ENCODE results near the gene CNN2. TPM values are rescaled to one million over a fixed set of nuclear protein-coding genes. Genes with fewer than 3 reads are reported as not detected.

Gene CNN2
- total and polyA plus RNA-seq, 9 of the 15 experiments (the other 6 are each of a cell fraction or from before 2014, with no cell fraction given) = 12.1 to 174 (median 52.7) TPM

DNA sequence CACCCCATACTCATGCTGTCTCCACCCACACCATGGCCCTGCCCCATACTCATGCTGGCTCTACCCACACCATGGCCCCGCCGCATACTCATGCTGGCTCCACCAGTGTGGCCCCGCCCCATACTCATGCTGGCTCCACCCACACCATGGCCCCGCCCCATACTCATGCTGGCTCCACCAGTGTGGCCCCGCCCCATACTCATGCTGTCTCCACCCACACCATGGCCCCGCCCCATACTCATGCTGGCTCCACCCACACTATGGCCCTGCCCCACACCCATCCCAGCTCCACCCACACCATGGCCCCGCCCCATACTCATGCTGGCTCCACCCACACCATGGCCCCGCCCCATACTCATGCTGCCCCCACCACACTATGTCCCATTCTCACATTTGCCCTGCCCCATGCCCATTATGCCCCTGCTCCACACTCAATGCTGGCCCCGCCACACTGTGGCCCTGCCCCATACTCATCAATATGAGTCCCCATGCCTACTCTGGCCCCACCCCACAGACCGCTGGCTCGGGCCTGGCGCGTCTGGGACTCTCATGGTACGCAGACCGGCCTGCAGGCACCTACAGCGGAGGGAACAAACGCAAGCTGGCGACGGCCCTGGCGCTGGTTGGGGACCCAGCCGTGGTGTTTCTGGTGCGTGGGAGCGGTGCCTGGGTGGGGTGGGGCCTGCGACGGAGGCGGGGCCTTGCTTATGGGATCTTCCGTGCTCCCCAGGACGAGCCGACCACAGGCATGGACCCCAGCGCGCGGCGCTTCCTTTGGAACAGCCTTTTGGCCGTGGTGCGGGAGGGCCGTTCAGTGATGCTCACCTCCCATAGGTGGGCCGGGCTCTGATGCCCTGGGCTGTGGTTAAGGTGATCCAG lies 36.9 kb downstream of the CNN2 start (continued):
- no peak for TF ChIP-seq TEAD2 (tag; IDR thresholded peaks at IDR 0.05)
- 0 out of 2 replicates have a peak, but pooled peaks have one; percentile 68 for TF ChIP-seq CBFB (CRISPR knock-in tag; IDR thresholded peaks at IDR 0.05)
- TF ChIP-seq ZFP30 (CRISPR knock-in tag; IDR thresholded peaks at IDR 0.05; ENCODE audit: borderline replicate concordance) = no peak
- TF ChIP-seq JUND (IDR thresholded peaks at IDR 0.05; ENCODE audit: borderline replicate concordance, low read depth, low read length) = 0 out of 2 replicates have a peak, but pooled peaks have one; percentile 5
- TF ChIP-seq JUND (tag; IDR thresholded peaks at IDR 0.05; ENCODE audit: borderline replicate concordance, low read depth, low read length) = no peak
- TF ChIP-seq CREM (IDR thresholded peaks at IDR 0.05; ENCODE audit: low read depth) = peak; percentile 14; the same call in 1 of the 2 replicates
- TF ChIP-seq MYC (IDR thresholded peaks at IDR 0.05; ENCODE audit: low read depth, low read length) = 0 out of 2 replicates have a peak, but pooled peaks have one; percentile 10
- TF ChIP-seq MYC (CRISPR knock-in tag; IDR thresholded peaks at IDR 0.05; ENCODE audit: borderline replicate concordance, low read depth) = no peak
- TF ChIP-seq FIP1L1 (IDR thresholded peaks at IDR 0.05; ENCODE audit: low read depth, low read length, poor library complexity, severe bottlenecking) = peak; percentile 85
- TF ChIP-seq POLR2A (conservative IDR thresholded peaks at IDR 0.05) = peak; percentile 66
- TF ChIP-seq, protein P1, sequence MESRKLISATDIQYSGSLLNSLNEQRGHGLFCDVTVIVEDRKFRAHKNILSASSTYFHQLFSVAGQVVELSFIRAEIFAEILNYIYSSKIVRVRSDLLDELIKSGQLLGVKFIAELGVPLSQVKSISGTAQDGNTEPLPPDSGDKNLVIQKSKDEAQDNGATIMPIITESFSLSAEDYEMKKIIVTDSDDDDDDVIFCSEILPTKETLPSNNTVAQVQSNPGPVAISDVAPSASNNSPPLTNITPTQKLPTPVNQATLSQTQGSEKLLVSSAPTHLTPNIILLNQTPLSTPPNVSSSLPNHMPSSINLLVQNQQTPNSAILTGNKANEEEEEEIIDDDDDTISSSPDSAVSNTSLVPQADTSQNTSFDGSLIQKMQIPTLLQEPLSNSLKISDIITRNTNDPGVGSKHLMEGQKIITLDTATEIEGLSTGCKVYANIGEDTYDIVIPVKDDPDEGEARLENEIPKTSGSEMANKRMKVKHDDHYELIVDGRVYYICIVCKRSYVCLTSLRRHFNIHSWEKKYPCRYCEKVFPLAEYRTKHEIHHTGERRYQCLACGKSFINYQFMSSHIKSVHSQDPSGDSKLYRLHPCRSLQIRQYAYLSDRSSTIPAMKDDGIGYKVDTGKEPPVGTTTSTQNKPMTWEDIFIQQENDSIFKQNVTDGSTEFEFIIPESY (CRISPR knock-in tag; IDR thresholded peaks at IDR 0.05) = peak; percentile 94
- TF ChIP-seq HDGF (IDR thresholded peaks at IDR 0.05) = 0 out of 2 replicates have a peak, but pooled peaks have one; percentile 55
- TF ChIP-seq SUPT5H (IDR thresholded peaks at IDR 0.05) = peak; percentile 73
- TF ChIP-seq, protein P2, sequence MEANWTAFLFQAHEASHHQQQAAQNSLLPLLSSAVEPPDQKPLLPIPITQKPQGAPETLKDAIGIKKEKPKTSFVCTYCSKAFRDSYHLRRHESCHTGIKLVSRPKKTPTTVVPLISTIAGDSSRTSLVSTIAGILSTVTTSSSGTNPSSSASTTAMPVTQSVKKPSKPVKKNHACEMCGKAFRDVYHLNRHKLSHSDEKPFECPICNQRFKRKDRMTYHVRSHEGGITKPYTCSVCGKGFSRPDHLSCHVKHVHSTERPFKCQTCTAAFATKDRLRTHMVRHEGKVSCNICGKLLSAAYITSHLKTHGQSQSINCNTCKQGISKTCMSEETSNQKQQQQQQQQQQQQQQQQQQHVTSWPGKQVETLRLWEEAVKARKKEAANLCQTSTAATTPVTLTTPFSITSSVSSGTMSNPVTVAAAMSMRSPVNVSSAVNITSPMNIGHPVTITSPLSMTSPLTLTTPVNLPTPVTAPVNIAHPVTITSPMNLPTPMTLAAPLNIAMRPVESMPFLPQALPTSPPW (CRISPR knock-in tag; IDR thresholded peaks at IDR 0.05) = peak; percentile 52; the same call in 1 of the 2 replicates
- TF ChIP-seq NR4A1 (CRISPR knock-in tag; IDR thresholded peaks at IDR 0.05) = no peak
- no peak for TF ChIP-seq NR4A1 (tag; IDR thresholded peaks at IDR 0.05)
